Measurements from ENCODE around the gene GRM1.

GRCh38 chr6:146335336-146335735 is 306.5 kb downstream of the GRM1 start:
- TF ChIP-seq, protein P1, sequence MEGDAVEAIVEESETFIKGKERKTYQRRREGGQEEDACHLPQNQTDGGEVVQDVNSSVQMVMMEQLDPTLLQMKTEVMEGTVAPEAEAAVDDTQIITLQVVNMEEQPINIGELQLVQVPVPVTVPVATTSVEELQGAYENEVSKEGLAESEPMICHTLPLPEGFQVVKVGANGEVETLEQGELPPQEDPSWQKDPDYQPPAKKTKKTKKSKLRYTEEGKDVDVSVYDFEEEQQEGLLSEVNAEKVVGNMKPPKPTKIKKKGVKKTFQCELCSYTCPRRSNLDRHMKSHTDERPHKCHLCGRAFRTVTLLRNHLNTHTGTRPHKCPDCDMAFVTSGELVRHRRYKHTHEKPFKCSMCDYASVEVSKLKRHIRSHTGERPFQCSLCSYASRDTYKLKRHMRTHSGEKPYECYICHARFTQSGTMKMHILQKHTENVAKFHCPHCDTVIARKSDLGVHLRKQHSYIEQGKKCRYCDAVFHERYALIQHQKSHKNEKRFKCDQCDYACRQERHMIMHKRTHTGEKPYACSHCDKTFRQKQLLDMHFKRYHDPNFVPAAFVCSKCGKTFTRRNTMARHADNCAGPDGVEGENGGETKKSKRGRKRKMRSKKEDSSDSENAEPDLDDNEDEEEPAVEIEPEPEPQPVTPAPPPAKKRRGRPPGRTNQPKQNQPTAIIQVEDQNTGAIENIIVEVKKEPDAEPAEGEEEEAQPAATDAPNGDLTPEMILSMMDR (IDR thresholded peaks at IDR 0.05): no peak
- no peak for TF ChIP-seq POLR2A (IDR thresholded peaks at IDR 0.05)

All from adrenal gland (tissue), 5 donors.